Mammary epithelial cell (primary cell): Measurements from ENCODE around the gene AGK.

Source experiments
- EZH2 ChIP-seq: IDR thresholded peaks from 2 replicates; pipeline ENCODE4 v1.6.1; 2012; ENCODE audit warnings: low read length, inconsistent platforms, borderline replicate concordance
- TF ChIP-seq, protein P1 (sequence below), 2 donors: IDR thresholded peaks in 1 of 2; conservative IDR thresholded peaks in 1 of 2; 2 replicates each; pipeline ENCODE4 v1.5.1; 2011 to 2012; ENCODE audit warnings: inconsistent platforms in 2 of 2, low read length in 2 of 2, mild to moderate bottlenecking in 2 of 2, control low read depth in 1 of 2, low read depth in 1 of 2; ENCODE audit not compliant: insufficient read depth in 1 of 2; ENCODE audit errors: extremely low read depth in 1 of 2

- TF ChIP-seq, protein P1, sequence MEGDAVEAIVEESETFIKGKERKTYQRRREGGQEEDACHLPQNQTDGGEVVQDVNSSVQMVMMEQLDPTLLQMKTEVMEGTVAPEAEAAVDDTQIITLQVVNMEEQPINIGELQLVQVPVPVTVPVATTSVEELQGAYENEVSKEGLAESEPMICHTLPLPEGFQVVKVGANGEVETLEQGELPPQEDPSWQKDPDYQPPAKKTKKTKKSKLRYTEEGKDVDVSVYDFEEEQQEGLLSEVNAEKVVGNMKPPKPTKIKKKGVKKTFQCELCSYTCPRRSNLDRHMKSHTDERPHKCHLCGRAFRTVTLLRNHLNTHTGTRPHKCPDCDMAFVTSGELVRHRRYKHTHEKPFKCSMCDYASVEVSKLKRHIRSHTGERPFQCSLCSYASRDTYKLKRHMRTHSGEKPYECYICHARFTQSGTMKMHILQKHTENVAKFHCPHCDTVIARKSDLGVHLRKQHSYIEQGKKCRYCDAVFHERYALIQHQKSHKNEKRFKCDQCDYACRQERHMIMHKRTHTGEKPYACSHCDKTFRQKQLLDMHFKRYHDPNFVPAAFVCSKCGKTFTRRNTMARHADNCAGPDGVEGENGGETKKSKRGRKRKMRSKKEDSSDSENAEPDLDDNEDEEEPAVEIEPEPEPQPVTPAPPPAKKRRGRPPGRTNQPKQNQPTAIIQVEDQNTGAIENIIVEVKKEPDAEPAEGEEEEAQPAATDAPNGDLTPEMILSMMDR (conservative IDR thresholded peaks at IDR 0.05 in 1 of 2, IDR thresholded peaks at IDR 0.05 in 1 of 2; ENCODE audit: extremely low read depth in 1 of 2, insufficient read depth in 1 of 2, low read depth in 1 of 2, low read length in 2 of 2), result no peak
- no peak for TF ChIP-seq EZH2
Measured at GRCh38 chr7:141646826-141647480, 95.7 kb downstream of the AGK start.
